GM21529 (cell line): ENCODE data around the gene LAMB2.

Experiments
- ATAC-seq: cut with Tn5 transposase; IDR thresholded peaks from one replicate; pipeline ENCODE4 v1.9.1; 2021; ENCODE audit not compliant: unreplicated experiment

Gene LAMB2

GRCh38 chr3:49122022-49122421 lies 10.8 kb downstream of the LAMB2 start:
- no peak for ATAC-seq

GRCh38 chr3:49121132-49121736 lies 11.6 kb downstream of the LAMB2 start:
- no peak for ATAC-seq

GRCh38 chr3:49120438-49121131 lies 12.3 kb downstream of the LAMB2 start, which contains the start of gene USP19:
USP19 (minus strand) TSS chr3:49120823; CDS start chr3:49119145, 1,678 bp downstream.
- ATAC-seq: peak; percentile 93

GRCh38 chr3:49120096-49120437 lies 12.8 kb downstream of the LAMB2 start:
- no peak for ATAC-seq

GRCh38 chr3:49119439-49119838 lies 13.4 kb downstream of the LAMB2 start:
- ATAC-seq: no peak

GRCh38 chr3:49119036-49119435 lies 13.8 kb downstream of the LAMB2 start:
- no peak for ATAC-seq

- ATAC-seq: no peak
Measured at GRCh38 chr3:49112262-49112661, 20.6 kb downstream of the LAMB2 start.

GRCh38 chr3:49111347-49111746 lies 21.5 kb downstream of the LAMB2 start:
- no peak for ATAC-seq

- ATAC-seq: no peak
Measured at GRCh38 chr3:49110780-49111179, 22.1 kb downstream of the LAMB2 start.

- no peak for ATAC-seq
Measured at GRCh38 chr3:49108346-49108745, 24.5 kb downstream of the LAMB2 start.

GRCh38 chr3:49104427-49105291 lies 28.2 kb downstream of the LAMB2 start, which contains the start of gene QARS1:
QARS1 (minus strand) TSS chr3:49104757; CDS start chr3:49104733, 24 bp downstream.
- peak; percentile 85 for ATAC-seq

- no peak for ATAC-seq
Measured at GRCh38 chr3:49104052-49104426, 28.8 kb downstream of the LAMB2 start.

- no peak for ATAC-seq
Measured at GRCh38 chr3:49100046-49100615, 32.7 kb downstream of the LAMB2 start.

GRCh38 chr3:49098910-49099630 lies 33.8 kb downstream of the LAMB2 start:
- no peak for ATAC-seq

GRCh38 chr3:49098429-49098828 lies 34.4 kb downstream of the LAMB2 start:
- ATAC-seq: no peak

GRCh38 chr3:49093853-49094767 lies 38.7 kb downstream of the LAMB2 start, which contains the start of gene QRICH1:
QRICH1 (minus strand) TSS chr3:49094071; CDS start chr3:49077017, 17,054 bp downstream.
- ATAC-seq: peak; percentile 80

- peak; percentile 34 for ATAC-seq
Measured at GRCh38 chr3:49092938-49093852, 39.7 kb downstream of the LAMB2 start.

- no peak for ATAC-seq
Measured at GRCh38 chr3:49081429-49081828, 51.4 kb downstream of the LAMB2 start.

- no peak for ATAC-seq
Measured at GRCh38 chr3:49079270-49079669, 53.6 kb downstream of the LAMB2 start.
